ENCODE results near the gene MCTP1.

GRCh38 chr5:94857111-94857510 is 427.8 kb downstream of the MCTP1 start:
- TF ChIP-seq CTCF (IDR thresholded peaks at IDR 0.05), result no peak
- no peak for TF ChIP-seq POLR2A (IDR thresholded peaks at IDR 0.05)
